Activated naive CD8-positive, alpha-beta T cell treated with anti-CD3 and anti-CD28 coated beads for 36 hours (primary cell): ENCODE results near the gene ARTN. TPM values are rescaled to one million over a fixed set of nuclear protein-coding genes. Genes with fewer than 3 reads are reported as not detected.

Source experiments
- DNase-seq: peaks from one replicate; pipeline ENCODE4 v3.0.0; 2021
- H3K27ac Mint-ChIP-seq: one replicate; pipeline ENCODE4 v1.8.0; 2022; ENCODE audit warnings: mild to moderate bottlenecking, moderate library complexity, mixed read lengths
- H3K27me3 Mint-ChIP-seq: one replicate; pipeline ENCODE4 v1.8.0; 2022; ENCODE audit warnings: mild to moderate bottlenecking, mixed read lengths
- H3K36me3 Mint-ChIP-seq: one replicate; pipeline ENCODE4 v1.8.0; 2021; ENCODE audit warnings: mild to moderate bottlenecking, mixed read lengths
- H3K4me1 Mint-ChIP-seq: one replicate; pipeline ENCODE4 v1.8.0; 2021; ENCODE audit warnings: mixed read lengths
- H3K4me3 Mint-ChIP-seq: one replicate; pipeline ENCODE4 v1.8.0; 2022; ENCODE audit warnings: mild to moderate bottlenecking, moderate library complexity, mixed read lengths
- H3K9me3 Mint-ChIP-seq: one replicate; pipeline ENCODE4 v1.8.0; 2022; ENCODE audit warnings: mixed read lengths
- total RNA-seq, 2 experiments: library from RNA; stranded (reverse); gene quantifications; one replicate each; pipeline ENCODE4 v1.2.3, GENCODE V29; 2021

ARTN gene
- total RNA-seq, 2 experiments from 2014 or later = 0.16 to 0.43 TPM

- Mint-ChIP-seq H3K27ac (no peak overlapping the region), H3K4me1 (peaks cover 18% of the 10 kb centered on the region), H3K9me3 (no peaks in the 10 kb centered on the region), H3K27me3 (no peaks in the 10 kb centered on the region), H3K36me3 (no peaks in the 10 kb centered on the region), H3K4me3 (no peak overlapping the region)
- no peak for DNase-seq
These were observed 17.7 kb downstream of the ARTN start for GRCh38 chr1:43951021-43951985.

DNA sequence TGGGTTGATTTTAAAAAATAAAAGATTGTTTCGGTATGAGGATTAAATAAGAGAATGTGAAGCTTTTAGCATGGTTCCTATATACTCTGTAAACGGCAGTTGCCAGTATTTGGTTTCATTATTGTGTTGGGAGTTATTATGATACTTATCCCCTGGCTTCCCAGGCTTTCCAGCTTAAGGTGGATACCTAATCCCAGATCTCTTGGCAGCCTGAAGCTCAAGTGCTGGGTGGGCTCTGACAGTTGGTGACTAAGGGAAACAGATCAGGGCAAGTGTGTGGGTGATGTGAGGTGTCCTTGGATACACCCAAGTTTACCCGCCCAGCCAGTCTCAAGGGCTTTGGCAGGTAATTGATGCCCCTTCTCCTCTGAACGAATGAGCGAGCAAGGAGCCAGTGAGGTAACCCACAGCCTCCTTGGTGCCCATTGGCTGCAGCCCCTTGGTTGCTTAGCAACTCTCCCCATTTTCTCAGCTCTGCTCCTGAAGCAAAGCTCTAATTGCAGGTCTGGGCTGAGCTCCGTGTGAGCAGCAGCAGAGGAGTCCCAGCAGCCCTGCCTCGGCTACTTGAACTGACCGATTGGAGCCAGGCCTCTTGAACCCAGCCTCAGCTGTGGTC is 19.2 kb downstream of the ARTN start:
- Mint-ChIP-seq H3K27me3 (no peaks in the 10 kb centered on the region), H3K4me3 (no peak overlapping the region)

DNA sequence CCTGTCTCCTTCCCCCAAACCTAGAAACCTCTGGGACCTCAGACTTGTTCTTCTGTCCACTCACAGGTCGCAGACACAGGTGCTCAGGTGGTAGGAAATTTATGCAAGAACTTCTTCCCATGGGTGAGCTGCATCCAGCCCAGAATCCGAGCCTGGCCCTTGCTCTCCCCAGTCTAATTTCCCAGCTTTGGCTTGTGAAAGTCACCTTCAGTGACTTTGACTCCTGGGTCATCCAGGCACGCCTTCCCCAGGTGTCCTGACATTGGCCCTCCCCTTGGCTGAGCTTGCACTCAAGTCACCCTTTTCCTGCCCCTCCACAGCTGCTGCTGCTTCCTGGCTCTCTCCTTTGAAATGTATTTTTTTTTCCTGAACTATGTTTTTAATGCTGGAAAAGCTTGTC is 19.8 kb downstream of the ARTN start:
- peaks cover 4% of the 10 kb centered on the region for H3K36me3 Mint-ChIP-seq
- no peak overlapping the region for H3K27ac Mint-ChIP-seq
- no peak overlapping the region for H3K4me3 Mint-ChIP-seq
- no peak for DNase-seq
- peaks cover 11% of the 10 kb centered on the region for H3K4me1 Mint-ChIP-seq
- H3K9me3 Mint-ChIP-seq = no peaks in the 10 kb centered on the region
- no peaks in the 10 kb centered on the region for H3K27me3 Mint-ChIP-seq

More for the DNA sequence above, 19.2 kb downstream of the ARTN start:
- peaks cover under 1% of the 10 kb centered on the region for H3K36me3 Mint-ChIP-seq
- H3K9me3 Mint-ChIP-seq = no peaks in the 10 kb centered on the region
- no peak overlapping the region for H3K27ac Mint-ChIP-seq
- DNase-seq = no peak
- H3K4me1 Mint-ChIP-seq = peaks cover 15% of the 10 kb centered on the region

DNA sequence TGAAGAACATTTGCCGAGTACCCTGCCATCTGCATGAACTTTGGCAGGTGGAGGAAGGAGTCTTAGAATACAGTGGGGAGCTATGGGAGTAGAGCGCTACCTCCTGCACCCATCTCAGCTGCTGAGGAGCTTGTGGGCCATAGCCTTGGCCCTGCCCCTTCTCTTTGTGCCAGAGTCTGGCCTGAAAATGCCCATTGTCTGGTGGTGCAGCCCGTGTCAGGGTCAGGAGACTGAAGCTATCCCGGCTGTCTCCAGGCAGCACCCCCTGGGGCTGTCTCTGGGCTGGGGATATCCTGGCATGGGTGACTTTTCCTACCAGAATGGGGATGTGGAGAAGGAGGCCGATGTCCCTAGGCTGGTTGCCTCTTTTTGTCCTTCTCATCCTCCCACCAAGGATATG is 20.4 kb downstream of the ARTN start:
- H3K27me3 Mint-ChIP-seq = no peaks in the 10 kb centered on the region
- no peak overlapping the region for H3K4me3 Mint-ChIP-seq
- no peak overlapping the region for H3K27ac Mint-ChIP-seq

DNA sequence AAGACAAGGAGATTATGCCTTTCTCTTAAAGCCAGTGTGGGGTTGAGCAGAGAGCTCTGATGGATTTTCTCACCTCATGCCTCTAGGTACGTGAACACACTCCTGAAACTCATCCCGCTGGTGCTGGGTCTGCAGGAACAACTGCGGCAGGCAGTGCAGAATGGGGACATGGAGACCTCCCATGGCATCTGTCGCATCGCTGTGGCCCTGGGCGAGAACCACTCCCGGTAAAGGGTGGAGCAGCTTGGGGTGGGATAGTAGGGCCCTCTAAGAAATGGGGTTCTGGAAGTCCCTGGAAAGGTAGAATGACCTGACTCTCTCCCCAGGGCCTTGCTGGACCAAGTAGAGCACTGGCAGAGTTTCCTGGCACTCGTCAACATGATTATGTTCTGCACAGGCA is 22.6 kb downstream of the ARTN start:
- Mint-ChIP-seq H3K27ac (no peak overlapping the region), H3K27me3 (no peaks in the 10 kb centered on the region), H3K4me1 (peaks cover 7% of the 10 kb centered on the region), H3K9me3 (no peaks in the 10 kb centered on the region), H3K4me3 (no peak overlapping the region), H3K36me3 (peaks cover 5% of the 10 kb centered on the region)
- no peak for DNase-seq

More for the DNA sequence above, 20.4 kb downstream of the ARTN start:
- Mint-ChIP-seq H3K36me3 (peaks cover 5% of the 10 kb centered on the region), H3K4me1 (peaks cover 9% of the 10 kb centered on the region), H3K9me3 (no peaks in the 10 kb centered on the region)
- DNase-seq = no peak

DNA sequence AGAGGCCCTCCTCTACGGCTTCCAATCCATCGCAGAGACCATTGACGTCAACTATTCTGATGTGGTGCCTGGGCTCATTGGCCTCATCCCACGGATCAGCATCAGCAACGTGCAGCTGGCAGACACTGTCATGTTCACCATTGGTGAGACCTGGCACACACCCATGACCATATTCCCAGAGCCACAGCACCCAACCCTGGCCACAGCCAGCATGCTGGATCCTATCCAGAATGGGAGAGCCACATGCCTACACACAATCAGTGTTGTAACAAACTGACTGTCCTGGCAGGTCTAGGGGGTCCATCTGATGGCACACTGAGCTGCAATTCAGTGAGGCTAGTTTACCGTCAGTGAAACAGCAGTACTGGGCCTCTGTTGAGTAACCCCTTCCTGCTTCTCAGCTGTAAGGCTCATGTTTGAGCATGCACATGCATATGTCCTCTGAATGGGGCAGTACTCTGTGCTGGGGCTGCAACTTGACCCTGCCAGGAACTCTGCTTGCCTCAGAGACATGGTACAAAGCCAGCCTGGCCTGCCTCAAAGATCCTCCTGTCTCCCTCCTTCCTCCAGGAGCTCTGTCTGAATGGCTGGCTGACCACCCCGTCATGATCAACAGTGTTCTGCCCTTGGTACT is 23.9 kb downstream of the ARTN start:
- DNase-seq = no peak
- H3K4me1 Mint-ChIP-seq = no peaks in the 10 kb centered on the region
- H3K4me3 Mint-ChIP-seq = no peak overlapping the region
- H3K27me3 Mint-ChIP-seq = no peaks in the 10 kb centered on the region
- no peaks in the 10 kb centered on the region for H3K9me3 Mint-ChIP-seq
- peaks cover 9% of the 10 kb centered on the region for H3K36me3 Mint-ChIP-seq
- no peak overlapping the region for H3K27ac Mint-ChIP-seq

DNA sequence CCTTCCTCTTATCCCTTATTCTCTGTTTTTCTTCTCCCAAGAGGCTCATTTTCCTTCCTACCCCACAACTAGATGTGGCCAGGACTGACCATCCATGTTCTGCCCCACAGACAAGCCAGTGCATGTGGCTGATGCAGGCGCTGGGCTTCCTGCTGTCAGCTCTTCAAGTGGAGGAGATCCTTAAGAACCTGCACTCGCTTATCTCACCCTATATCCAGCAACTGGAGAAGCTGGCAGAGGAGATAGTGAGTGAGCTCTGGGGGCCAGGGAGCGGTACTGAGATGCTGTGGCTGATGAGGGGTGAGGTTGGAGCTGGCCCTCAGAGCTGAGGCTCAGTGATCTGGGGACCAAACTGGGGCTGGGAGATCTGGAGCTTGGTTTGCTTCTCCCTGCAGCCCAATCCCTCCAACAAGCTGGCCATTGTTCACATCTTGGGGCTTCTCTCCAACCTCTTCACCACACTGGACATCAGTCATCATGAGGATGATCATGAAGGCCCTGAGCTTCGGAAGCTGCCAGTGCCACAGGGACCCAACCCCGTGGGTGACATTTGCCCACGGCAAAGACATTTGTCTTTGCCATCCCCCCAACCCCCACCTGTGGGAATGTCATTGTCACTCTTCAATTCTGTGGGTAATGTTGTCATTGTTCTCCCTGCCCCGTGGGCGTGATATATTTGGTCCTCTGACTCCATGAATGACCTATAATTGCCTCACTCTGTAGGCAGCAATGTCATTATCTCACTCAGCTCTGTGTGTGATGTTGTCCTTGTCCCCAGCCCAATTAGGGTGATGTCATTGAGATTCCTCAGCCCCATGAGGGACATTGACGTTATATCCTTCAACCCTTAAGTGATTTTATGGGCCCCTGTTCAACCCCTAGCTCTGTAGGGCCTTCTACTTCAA is 25.0 kb downstream of the ARTN start:
- no peaks in the 10 kb centered on the region for H3K27me3 Mint-ChIP-seq

GRCh38 chr1:43960798-43961197 is 27.2 kb downstream of the ARTN start:
- Mint-ChIP-seq H3K36me3 (peaks cover 9% of the 10 kb centered on the region), H3K4me3 (no peak overlapping the region)

More for the DNA sequence above, 25.0 kb downstream of the ARTN start:
- no peak for DNase-seq
- no peaks in the 10 kb centered on the region for H3K9me3 Mint-ChIP-seq
- H3K36me3 Mint-ChIP-seq = peaks cover 9% of the 10 kb centered on the region
- no peaks in the 10 kb centered on the region for H3K4me1 Mint-ChIP-seq
- no peak overlapping the region for H3K27ac Mint-ChIP-seq
- no peak overlapping the region for H3K4me3 Mint-ChIP-seq

GRCh38 chr1:43961692-43962091 is 28.1 kb downstream of the ARTN start:
- H3K36me3 Mint-ChIP-seq = peaks cover 9% of the 10 kb centered on the region
- no peak overlapping the region for H3K4me3 Mint-ChIP-seq
- no peak for DNase-seq
- no peak overlapping the region for H3K27ac Mint-ChIP-seq
- H3K27me3 Mint-ChIP-seq = no peaks in the 10 kb centered on the region
- no peaks in the 10 kb centered on the region for H3K4me1 Mint-ChIP-seq
- no peaks in the 10 kb centered on the region for H3K9me3 Mint-ChIP-seq

More at GRCh38 chr1:43960798-43961197, 27.2 kb downstream of the ARTN start:
- Mint-ChIP-seq H3K9me3 (no peaks in the 10 kb centered on the region), H3K27me3 (no peaks in the 10 kb centered on the region), H3K4me1 (no peaks in the 10 kb centered on the region), H3K27ac (no peak overlapping the region)
- DNase-seq = no peak

DNA sequence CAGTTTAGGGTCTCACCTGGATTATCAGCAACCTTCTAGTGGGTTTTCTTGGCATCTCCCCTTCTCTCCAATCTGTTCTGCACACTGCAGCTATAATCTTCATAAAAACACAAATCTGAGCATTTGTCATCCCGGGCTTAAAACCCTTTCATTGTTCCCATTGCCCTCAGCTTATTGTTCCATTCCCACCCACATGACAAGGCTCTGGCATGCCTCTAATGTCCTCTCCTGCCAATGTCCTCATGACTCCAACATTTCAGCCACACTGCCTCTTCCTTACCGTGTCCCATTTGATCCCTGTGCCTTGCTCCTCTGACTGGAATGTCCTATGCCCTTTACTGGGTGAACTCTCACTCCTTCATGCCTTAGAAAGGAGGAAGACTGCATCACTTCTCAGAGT is 28.7 kb downstream of the ARTN start:
- Mint-ChIP-seq H3K27ac (no peak overlapping the region), H3K9me3 (no peaks in the 10 kb centered on the region), H3K36me3 (peaks cover 9% of the 10 kb centered on the region), H3K4me3 (no peak overlapping the region), H3K4me1 (no peaks in the 10 kb centered on the region), H3K27me3 (no peaks in the 10 kb centered on the region)
- no peak for DNase-seq

DNA sequence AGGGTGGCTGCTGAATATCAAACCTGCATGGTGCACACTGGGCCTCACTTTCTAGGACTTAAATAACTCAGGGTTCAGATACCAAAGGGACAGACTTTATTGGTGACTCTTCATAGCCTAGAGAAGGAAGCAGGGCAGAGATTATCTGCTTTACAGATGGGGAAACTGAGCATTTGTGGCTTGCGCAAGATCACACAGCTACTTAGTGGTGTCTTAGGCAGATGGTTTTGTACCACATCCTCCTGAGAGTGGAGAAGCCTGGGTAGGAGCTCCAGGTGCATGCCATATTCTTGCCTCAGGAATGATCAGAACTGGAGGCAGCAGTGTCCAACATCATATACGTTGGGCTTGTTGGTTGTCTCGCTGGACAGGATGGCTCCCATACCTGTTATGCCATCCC is 29.4 kb downstream of the ARTN start:
- Mint-ChIP-seq H3K36me3 (peaks cover 11% of the 10 kb centered on the region), H3K27ac (no peak overlapping the region), H3K4me3 (no peak overlapping the region), H3K4me1 (no peaks in the 10 kb centered on the region), H3K9me3 (no peaks in the 10 kb centered on the region), H3K27me3 (no peaks in the 10 kb centered on the region)
- no peak for DNase-seq

DNA sequence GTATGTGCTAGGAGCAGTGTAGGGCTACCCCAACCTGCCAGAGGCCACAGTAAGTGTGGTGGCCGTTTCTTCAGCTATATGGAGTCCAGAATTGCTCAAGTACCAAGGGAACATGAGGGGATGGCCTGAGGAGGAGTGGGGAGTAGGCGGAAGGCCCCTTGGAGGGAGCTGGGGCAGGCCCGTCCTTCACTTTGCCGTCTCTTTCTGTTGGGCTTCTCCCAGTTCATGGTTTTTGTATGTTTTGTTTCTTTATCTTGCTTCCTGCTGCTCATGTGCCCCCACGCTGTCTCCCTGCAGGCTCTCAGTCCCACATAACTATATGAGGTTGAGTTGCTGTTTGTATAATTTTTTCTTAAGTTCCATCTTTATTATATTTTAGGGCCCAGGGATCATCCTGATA is 30.3 kb downstream of the ARTN start:
- no peak overlapping the region for H3K27ac Mint-ChIP-seq
- no peaks in the 10 kb centered on the region for H3K4me1 Mint-ChIP-seq
- DNase-seq = no peak
- H3K27me3 Mint-ChIP-seq = no peaks in the 10 kb centered on the region
- H3K36me3 Mint-ChIP-seq = peaks cover 8% of the 10 kb centered on the region
- no peak overlapping the region for H3K4me3 Mint-ChIP-seq
- H3K9me3 Mint-ChIP-seq = no peaks in the 10 kb centered on the region

DNA sequence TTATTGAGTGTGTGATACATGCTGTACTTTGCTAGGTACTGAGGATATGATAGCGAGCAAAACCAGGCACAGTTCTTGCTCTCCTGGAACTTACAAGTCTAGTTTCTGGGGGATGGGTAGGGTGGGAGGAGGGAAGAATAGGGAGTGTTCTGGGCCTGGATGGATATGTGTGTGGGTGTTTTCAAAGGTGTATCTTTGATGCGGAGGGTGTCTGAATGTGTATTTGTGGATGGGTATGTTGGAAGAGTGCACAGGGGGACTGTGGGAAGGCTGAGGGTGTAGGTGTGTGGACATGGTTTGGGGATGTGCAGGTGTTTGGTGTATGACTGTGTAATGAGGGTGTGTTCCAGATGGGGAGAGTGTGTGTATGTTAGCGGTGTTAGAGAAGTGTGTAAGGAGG is 31.7 kb downstream of the ARTN start:
- Mint-ChIP-seq H3K4me1 (peaks cover 4% of the 10 kb centered on the region), H3K27ac (no peak overlapping the region), H3K36me3 (peaks cover 10% of the 10 kb centered on the region), H3K9me3 (no peaks in the 10 kb centered on the region), H3K4me3 (no peak overlapping the region), H3K27me3 (no peaks in the 10 kb centered on the region)
- DNase-seq = no peak

DNA sequence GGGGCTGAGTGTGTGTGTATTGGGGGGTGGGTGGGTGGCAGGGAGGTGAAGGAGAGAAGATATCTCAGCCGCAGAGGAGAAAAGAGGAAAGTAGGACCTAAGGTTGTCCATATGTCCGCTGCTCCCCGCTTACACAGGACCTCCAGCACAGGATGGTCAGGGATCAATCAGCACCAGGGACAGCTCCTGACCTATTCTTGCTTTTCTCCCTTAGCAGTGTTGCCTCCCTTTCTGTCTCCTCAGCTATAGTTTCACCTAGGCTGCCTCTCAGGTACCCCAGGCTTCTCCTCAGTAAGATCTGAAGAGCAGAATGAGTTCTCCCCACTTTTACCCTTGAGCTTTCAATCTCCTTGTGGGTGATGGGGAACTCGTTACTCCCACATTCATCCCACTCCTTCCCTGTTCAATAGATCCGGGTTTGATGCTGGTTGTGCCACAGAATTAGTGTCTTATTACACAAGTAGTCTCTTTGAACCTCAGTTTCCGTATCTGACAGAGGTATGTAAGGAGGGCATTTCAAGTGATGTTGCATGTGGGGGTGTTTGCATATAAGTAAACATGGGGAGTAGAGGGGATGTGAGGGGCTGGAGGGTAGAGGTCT is 34.8 kb downstream of the ARTN start:
- Mint-ChIP-seq H3K27ac (no peak overlapping the region), H3K4me3 (no peak overlapping the region), H3K9me3 (no peaks in the 10 kb centered on the region), H3K27me3 (no peaks in the 10 kb centered on the region), H3K4me1 (peaks cover 18% of the 10 kb centered on the region), H3K36me3 (peaks cover 16% of the 10 kb centered on the region)
- DNase-seq = no peak
